HG03097 (cell line): ENCODE data around the gene ZBTB39.
A peak's percentile ranks its signal among the peaks of the same experiment; 100 is the strongest.
"Not testable (repeated sequence)": the region's sequence is repeated elsewhere in the genome, so short reads cannot be mapped to it uniquely, and the experiment has no call there.

Source experiments
- ATAC-seq: cut with Tn5 transposase; IDR thresholded peaks from one replicate; pipeline ENCODE4 v1.9.1; 2021; ENCODE audit not compliant: unreplicated experiment, low FRiP score

Gene ZBTB39

DNA sequence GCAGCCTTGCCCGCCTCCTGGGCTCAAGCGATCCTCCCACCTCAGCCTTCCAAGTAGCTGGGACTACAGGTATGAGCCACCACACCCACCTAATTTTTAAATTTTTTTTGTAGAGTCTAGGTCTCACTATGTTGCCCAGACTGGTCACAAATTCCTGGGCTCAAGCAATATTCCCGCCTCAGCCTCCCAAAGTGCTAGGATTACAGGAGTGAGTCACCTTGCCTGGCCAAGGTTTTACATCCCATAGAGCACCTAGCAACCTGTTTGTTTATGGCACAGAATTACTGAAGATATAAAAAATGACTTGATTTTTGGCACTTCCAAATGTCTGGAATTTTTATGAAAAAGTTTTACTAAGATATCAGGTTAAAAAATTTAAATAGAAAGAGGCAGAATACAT lies 27.1 kb upstream of the ZBTB39 start:
- no peak for ATAC-seq

DNA sequence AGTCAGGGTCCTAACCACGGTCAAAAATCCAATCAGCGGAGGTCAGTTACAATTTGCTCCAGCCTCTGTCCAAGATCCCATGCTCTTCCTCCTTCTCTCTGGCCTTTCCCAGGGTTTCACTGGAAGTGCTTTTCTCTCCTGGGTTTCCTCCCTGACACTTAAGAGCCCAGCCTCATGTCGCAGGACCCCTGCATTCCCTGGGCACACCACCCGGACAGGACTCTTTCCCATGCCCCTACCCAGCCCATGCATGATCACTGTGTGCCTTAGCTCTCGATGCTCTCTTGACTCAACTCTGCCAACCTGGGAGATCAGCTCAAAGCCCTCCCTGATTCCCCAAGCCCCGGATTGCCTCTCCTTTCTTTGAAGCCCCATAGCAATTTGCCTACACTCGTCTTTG lies 25.4 kb upstream of the ZBTB39 start:
- ATAC-seq = no peak

DNA sequence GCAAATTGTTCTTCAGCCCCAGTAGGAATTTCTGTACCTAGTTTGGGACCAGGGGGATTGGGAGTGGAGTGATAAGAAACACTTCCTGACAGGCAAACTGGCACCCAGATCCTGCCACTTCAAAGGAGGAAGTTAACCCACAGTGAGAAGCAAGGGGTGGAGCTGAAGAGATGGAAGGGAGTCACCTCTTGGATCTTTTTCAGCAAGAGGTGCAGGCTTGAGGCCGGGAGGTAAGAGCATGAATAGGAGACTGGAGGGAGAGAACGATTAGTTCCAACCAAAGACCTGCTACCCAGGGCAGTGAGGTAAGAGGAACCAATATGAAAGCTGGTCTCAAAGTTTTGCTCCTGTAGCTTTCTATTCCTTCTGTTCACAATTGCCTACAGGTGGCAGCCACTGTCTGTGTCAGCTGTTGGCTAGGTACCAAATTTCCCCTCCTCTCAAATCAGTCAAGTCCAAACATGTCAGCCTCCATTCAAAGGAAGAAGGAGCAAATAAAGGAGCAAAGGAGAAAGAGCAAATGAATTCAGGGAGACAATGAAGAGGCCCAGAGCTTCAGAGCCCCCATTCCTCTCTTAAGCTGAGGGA lies 24.9 kb upstream of the ZBTB39 start:
- no peak for ATAC-seq

DNA sequence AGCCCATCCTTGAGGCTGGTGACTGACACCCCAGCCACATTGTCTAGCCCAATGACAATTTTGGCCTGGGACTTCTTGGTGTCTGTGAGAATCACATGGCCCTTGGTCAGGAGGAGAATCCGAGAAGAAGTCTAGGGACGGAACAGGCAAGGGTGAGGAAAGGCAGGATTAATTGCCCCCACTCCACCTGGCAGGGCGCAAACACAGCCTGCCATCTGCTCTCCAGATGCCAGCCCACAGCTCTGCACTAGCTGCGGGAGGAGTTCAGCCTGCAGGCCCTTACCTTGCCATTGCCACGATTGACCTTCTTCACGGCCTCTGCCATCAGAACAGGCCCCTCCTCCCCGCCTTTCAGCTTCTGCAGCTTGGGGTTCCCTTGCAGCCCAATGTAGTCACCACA lies 23.1 kb upstream of the ZBTB39 start:
- no peak for ATAC-seq

DNA sequence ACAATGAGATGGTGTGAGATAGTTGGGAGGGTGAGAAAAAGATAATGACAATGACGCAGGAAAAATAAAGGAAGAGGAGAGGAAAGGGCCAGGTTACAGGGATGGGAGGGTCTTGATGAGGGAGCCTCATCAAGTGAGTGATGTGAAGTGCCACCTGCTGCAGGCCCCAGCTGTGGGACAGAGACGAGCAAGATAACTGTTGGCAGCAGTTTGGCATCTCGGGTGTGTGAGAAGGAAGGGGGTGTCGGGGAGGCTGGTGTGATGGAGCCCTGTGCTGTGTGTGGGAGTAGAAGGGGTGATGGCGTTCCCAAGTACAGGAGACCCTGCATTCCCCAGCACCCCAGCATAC lies 21.4 kb upstream of the ZBTB39 start:
- no peak for ATAC-seq

DNA sequence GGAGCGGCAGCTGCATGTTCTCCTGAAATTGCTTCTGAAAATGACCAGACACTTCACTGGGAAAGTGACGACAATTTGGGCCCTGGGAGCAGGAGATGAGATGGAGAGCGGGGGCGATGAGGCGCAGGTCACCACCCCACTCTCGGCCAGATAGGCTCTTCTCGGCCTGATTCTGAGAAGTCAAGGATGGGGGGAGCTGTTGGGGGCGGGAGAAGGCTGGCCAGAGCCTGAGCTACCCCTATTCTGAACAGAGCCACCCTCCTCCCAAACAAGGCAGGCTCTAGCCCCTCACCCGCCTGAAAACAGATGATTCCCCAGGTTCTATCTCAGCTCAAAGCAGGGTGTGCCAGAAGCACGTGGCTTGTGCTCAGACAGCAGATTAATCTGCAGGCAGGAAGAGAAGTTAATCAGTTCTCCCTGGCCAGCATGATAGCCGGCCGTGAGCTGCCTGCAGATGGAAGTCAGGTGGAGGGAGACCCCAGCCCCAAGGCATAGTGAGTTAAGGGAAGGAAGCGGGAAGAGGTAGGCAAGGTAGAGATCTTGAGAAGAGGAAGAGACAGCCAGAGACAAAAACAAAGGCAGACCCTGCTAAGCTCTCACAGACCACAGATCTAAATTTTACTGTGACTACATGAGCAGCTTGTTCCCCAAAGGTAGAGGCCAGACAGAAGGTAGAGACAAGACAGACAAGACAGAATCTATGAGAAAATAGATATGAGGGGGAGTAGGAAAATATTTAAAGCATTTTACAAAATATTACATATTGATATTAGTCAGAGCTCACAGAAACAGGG lies 20.9 kb upstream of the ZBTB39 start:
- no peak for ATAC-seq

DNA sequence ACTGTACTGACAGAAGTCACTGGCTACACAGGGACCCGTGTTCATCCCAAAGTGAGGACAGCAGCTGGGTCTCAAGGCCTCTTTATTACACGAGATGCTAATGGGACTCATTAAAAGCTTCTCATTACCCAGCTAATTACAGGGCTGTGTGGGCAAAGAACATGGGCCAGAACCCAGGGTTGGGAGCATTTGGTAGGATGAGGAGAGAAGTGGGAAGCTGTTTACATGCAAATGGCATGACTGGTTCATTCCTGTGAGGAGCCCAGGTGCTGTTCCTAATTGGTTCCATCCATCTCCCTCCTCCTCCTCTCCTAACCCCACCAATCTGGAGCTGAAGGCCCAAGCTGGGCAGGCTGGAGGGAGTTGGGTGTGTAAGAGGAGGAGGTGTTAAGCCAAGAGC lies 18.9 kb upstream of the ZBTB39 start:
- no peak for ATAC-seq

DNA sequence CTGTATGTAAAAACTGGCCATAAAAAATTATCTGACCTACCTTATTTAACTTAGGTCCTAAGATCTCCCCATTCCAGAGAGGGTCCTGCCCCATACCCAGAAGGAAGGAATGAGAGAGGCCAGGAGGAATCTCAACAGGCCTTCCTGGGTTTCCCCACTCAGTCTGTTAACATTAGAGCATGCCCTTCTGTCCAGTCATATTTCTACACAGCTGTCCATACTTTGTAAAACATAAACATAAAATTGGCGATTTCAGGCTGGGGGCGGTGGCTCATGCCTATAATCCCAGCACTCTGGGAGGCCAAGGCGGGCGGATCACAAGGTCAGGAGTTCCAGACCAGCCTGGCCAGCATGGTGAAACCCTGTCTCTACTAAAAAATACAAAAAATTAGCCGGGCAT lies 16.0 kb upstream of the ZBTB39 start:
- not testable (repeated sequence) for ATAC-seq

DNA sequence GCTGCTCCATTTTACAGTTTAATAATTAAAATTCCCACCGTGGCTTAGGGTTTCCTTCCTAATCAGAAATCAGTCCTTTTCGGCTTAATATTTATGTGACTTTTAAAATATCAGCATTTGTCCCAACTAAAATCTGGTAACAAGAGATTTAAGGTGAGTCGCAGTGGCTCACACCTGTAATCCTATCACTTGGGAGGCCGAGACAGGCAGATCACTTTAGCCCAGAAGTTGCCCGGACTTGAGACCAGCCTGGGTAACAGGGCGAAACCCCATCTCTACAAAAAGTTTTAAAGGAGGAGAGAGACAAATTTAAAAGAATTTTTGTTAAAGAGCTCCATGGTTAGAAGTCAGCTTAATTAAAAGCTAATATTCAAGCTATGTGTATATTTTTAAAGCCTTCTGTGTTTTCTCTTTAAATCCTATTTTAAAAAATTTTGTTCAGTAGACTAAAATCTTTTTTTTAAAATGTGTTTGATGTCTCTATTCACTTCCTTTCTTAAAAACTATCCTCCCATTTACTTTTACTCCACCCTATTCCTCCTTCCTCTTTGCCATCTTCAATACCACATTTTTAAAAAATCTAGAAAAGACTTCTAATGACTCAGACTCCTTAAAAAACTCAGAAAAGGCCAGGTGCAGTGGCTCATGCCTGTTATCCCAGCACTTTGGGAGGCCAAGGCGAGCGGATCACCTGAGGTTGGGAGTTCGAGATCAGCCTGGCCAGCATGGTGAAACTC lies 13.8 kb upstream of the ZBTB39 start:
- no peak for ATAC-seq

DNA sequence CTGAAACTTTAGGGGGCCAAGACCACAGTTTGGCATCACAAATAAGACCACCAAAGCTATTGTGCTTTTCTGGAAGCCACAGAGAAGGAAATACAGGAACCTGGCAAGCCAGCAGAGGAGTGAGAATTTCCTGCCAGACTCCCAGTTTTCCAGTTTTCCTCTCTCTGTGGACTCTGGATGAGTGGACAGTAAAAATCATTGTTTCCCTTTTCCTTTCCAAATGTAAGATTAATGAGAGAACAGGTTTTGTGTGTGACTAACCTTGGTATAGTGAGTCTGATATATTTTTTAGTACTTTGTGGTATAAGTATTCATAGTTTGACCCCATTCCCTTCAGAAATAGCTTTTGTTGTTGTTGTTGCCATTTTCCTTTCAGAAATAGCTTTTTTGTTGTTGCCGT lies 12.6 kb upstream of the ZBTB39 start:
- ATAC-seq = no peak

DNA sequence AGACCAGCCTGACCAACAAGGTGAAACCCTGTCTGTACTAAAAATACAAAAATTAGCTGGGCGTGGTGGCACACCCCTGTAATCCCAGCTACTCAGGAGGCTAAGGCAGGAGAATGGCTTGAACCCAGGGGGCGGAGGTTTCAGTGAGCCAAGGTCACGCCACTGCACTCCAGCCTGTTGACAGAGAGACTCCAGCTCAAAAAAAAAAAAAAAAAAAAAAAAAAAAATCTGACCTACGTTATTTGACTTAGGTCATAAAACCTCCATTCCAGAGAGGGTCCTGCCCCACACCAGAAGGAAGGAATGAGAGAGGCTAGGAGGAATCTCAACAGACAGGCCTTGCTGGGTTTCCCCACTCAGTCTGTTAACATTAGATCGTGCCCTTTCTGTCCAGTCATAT lies 12.0 kb upstream of the ZBTB39 start:
- not testable (repeated sequence) for ATAC-seq

DNA sequence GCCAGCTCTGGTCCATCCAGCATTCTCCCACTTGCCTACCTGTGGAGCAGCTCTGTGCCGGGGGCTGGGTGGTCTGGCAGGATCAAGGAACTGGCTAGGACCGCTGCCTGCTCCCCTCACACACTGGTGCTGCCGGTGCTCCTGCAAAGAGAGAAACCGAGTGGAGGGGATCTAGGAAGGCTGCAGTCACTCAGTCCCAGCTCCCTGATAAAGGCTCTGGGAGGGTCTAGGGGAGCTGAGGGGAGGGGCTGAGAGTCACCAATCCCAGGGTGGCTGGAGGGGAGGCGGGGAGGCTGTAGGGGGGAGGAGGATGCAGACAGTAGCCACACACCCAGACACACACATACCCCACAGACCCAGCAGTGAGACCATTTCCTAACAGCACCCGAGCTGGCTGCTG lies 10.0 kb upstream of the ZBTB39 start, which contains the start of gene TAC3:
TAC3 (minus strand) TSS at position 182 of the 400 bp plus-strand sequence. CDS start 732 bp downstream, outside the sequence.
- no peak for ATAC-seq

DNA sequence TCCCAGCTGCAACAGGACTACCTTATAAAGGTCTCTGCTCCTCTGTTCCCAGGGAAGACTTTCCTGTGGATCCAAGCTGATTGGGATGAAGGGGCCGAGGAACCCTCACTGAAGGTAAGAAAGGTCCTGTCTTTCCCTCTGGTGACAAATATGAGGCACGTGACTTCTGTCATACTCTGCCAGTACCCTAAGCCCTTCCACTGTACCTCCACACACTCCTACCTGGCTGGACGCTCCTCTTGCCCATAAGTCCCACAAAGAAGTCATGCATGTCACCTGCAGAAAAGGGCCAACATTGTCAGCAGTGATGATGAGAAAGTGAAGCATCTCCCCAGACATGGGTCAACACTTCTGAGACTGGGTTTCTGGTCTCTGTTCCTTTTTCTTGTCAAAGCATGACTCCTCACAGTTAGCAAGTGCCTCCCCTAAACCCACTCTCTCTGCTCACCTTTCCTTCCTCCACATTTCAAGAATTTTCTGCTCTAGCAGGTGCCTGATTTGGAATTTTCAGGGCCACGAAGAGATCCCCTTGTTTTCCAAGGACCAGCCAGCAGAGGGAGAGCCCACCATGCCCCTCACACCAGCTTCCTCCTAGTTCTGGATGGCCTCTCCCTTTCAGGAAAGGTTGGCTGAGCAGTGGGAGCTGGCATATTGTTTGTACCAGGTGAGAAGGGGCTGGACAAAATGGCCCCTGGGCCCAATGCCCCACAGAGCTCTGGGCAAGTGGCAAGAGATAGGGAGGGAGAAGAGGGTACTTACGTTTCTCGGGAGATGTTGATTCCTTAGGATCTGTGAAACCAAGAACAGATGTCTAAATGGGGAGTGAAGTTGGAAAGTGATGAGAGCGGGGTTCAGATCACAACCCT lies 6.5 kb upstream of the ZBTB39 start:
- ATAC-seq = no peak

DNA sequence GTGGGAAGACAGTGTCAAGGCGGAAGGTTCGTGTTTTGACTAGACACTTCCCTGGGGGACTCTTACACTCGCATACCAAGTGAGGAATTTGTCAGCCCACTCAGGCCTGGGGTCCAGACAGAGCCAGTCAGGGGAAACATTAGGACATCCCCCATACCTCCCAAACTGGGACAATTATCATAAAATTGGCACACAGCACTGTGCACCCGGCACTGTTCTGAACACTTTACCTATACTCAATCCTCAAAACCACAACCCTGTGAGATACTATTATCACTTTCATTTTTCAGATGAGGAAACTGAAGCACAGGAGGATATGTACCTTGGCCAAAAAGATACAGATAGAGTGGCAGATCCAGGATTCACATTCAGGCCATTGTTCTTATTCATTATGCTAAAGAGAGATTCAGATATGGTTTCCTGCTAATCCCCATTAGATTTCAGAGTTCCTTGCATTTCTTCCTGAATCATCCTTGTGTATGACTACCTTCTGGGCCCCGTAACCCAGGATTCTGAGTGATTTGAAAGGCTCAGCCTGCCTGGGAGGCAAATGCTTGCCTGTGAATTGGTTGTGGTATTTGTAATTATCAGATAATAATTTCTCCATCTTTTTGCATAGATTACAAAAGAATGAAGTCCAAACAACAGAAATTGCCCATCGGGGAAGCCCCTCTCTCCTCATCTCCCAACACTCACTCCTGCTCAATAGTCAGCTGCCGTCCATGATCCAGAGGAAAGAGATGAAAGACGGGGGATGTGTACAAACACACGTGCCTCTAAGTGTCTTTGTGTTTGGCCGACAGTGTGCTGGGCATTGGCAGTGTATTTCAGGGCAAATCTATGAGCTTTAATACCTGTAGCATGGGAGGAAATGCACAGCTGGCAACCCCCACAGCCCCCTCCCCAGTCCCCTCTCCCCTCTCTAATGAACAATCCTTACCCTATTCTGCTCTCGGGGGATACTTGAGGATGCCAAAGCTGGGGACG lies 5.4 kb upstream of the ZBTB39 start:
- ATAC-seq = peak; percentile 38

DNA sequence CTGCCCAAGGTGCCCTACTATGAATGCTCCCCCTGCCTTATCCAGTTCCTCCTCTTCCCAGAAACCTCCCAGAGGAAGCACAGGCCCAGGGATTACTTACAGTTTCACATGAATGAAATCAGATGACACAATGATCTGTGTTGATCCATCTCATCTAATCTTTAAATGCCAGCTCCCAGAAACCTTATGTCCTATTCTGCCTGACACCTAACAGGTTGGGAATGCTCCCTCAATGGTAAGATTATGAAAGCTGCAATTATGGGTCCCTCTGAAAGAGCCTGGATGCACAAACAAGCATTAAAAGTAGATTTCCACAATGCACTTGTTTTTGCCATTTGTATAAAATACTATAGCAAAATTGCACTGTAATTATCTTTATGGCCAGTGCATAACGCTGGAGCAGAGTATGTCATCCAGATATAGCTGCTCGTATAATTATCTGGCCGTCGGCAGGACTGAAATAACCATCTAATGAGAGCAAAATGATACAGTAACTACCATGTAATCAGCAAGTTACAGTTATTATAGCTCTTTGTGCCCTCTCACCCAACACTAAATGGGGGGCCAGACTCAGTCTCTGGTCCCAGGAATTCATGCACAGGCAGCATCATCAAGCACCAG lies 4.4 kb upstream of the ZBTB39 start:
- ATAC-seq = no peak

DNA sequence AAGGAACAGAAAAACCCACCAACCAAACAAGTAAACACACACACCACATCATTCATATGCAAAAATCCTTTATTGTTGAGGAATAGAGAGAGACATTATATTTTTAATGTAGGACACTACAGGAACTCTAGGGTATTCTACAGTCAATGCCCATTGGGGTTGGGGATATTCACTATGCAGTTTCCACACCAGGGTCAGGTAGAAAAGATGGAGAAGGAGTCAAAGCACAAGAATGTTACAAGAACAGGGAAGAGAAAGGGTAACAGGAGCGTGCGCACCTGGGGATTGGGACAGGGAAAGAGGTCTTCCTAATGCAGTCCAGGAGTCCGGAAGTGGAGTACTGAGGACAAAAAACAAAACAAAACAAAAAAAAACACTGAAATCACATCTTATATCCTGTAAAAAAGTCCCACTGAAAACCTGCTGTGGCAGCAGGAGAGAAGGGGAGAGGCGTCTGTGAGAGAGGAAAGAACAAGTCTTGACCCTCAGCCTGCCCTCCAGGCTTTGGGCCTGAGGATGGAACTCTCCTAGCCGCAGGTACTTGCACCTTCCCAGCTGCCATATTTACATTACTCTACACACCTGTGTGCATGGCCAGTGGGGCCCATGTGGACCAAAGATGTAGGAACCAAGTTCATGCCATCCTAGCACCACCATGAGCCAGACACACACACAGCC lies 3.7 kb upstream of the ZBTB39 start:
- ATAC-seq = no peak

DNA sequence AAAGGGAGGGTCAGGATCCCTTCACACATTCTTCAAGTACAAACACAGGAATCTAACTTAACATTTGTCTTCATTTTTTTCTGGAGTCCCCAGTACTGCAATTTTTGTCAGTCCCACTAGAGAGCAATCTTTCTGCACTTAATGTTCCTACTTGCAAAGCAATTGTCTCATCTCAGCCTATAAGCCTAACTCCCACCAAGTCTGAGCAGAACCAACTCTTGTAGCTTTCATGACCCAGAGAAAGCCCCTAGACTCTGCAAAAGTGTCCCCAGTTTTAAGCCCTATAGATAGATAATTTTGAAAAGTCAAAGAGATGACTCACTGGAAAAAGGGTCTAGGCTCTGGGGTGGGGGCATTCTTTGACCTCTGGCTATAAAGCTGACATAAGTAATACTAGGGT lies 1.8 kb upstream of the ZBTB39 start:
- ATAC-seq = no peak

DNA sequence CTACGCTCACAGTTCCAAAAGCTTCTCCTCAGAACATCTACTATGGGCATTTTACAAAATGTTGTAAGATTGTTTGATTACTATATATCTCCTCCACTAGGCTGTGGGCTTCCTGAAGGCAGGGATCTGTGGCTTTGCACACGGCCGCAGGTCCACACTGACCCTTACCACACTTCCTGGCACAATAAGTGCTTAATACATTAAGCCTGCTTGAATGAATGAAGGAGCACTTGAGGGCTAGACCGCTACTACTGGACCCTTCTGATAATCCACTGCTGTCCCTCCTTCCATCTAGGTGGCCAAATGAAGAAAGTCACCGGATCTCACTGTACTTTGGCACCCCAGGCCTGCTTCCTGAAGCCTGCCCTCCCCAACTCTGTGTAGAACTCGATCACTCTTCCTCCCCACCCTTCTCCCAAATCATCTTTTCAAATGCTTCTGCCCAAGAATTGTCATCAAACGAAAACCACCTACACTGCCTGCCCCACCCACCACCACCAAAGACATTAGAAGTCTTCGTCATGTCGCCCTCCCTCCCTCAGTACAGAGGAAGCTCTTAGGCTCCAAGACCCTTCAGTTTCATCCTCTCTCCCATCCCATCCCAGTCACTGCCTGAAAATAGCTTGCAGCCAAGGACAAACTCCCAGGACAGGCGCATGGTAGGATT lies 596 bp upstream of the ZBTB39 start:
- no peak for ATAC-seq
